Right lobe of liver (tissue), 4 donors: Measurements from ENCODE around the gene TMEM255B.

ENCODE experiments used
- CTCF ChIP-seq, 4 donors: fragments of 200-600 bp in 3 of 4; fragments of 450-650 bp in 1 of 4; IDR thresholded peaks; one replicate each; pipeline versions ENCODE4 v1.5.1 to v1.8.0; 2016 to 2022; ENCODE audit warnings: antibody characterized with exemption in 4 of 4, mild to moderate bottlenecking in 2 of 4
- POLR2A ChIP-seq: fragments of 450-650 bp; IDR thresholded peaks from one replicate; pipeline ENCODE4 v1.6.1; 2017; ENCODE audit warnings: antibody characterized with exemption, mild to moderate bottlenecking
- donor health status: DM: no; HTN: no; CAD: no.
- donor health status: DM: no; HTN: no; CAD: no.
- donor health status: DM: no; HTN: yes; CAD: no.

- TF ChIP-seq POLR2A = no peak
- TF ChIP-seq CTCF (IDR thresholded peaks at IDR 0.05) = no peak
These were observed 106.4 kb downstream of the TMEM255B start for GRCh38 chr13:113865427-113865826.
